OCI-LY3 (cell line): ENCODE results near the gene PAPOLG.

Experiments
- H2AFZ ChIP-seq: fragments of 200-600, 300-600 bp; shearing (Covaris generic); 2 replicates; pipeline ENCODE4 v1.6.0; 2014; ENCODE audit warnings: antibody characterized with exemption, low read depth, low read length
- H3K27ac ChIP-seq: fragments of 200-600, 300-600 bp; sonication (generic); 2 replicates; pipeline ENCODE4 v1.5.1; 2014; ENCODE audit warnings: mild to moderate bottlenecking, low read length, moderate library complexity, mixed read lengths
- H3K27me3 ChIP-seq: fragments of 200-600, 300-600 bp; sonication (generic); 2 replicates; pipeline ENCODE4 v1.6.1; 2014; ENCODE audit warnings: low read depth, low read length, mixed read lengths
- H3K36me3 ChIP-seq: fragments of 200-600, 300-600 bp; sonication (generic); replicated peaks from 2 replicates; pipeline ENCODE3; 2014; ENCODE audit warnings: low read depth, low read length, mixed read lengths
- H3K4me1 ChIP-seq: fragments of 300-600, 200-600 bp; sonication (generic); 2 replicates; pipeline ENCODE4 v1.6.1; 2014; ENCODE audit warnings: low read length, mixed read lengths
- H3K4me2 ChIP-seq: fragments of 200-600, 300-600 bp; sonication (generic); 2 replicates; pipeline ENCODE4 v1.6.1; 2014; ENCODE audit warnings: low read length, mixed read lengths
- H3K4me3 ChIP-seq: fragments of 300-600, 200-600 bp; sonication (generic); 2 replicates; pipeline ENCODE4 v1.5.1; 2014; ENCODE audit warnings: antibody characterized with exemption, mild to moderate bottlenecking, low read length, moderate library complexity
- H3K79me2 ChIP-seq: fragments of 300-600, 200-600 bp; shearing (Covaris generic); 2 replicates; pipeline ENCODE4 v1.6.1; 2014; ENCODE audit warnings: mild to moderate bottlenecking, low read length, mixed read lengths
- H3K9ac ChIP-seq: fragments of 300-600, 200-600 bp; shearing (Covaris generic); 2 replicates; pipeline ENCODE4 v1.6.0; 2014; ENCODE audit warnings: mild to moderate bottlenecking, low read length, moderate library complexity
- H3K9me3 ChIP-seq: fragments of 200-600, 300-600 bp; shearing (Covaris generic); 2 replicates; pipeline ENCODE4 v1.6.1; 2014; ENCODE audit warnings: low read length, mixed read lengths; ENCODE audit not compliant: insufficient read depth
- H4K20me1 ChIP-seq: fragments of 200-600, 300-600 bp; sonication (generic); 2 replicates; pipeline ENCODE4 v1.6.1; 2016; ENCODE audit warnings: low read length, mixed read lengths; ENCODE audit not compliant: insufficient read depth
- CTCF ChIP-seq: fragments of 200-600, 300-600 bp; sonication (generic); IDR thresholded peaks from 2 replicates; pipeline ENCODE4 v1.5.1; 2014; ENCODE audit warnings: antibody characterized with exemption, low read length, low read depth
- EZH2phosphoT487 ChIP-seq: fragments of 200-600 bp; shearing (Covaris generic); IDR thresholded peaks from 2 replicates; pipeline ENCODE4 v1.6.1; 2018; ENCODE audit warnings: antibody characterized with exemption, mixed run types, low read depth

PAPOLG gene

GRCh38 chr2:60819155-60819862 lies 63.2 kb downstream of the PAPOLG start:
- Histone ChIP-seq H2AFZ (no peak overlapping the region), H3K4me1 (peaks cover 31% of the 10 kb centered on the region), H3K27ac (no peak overlapping the region), H3K36me3 (no peaks in the 10 kb centered on the region), H4K20me1 (no peaks in the 10 kb centered on the region), H3K4me2 (no peak overlapping the region), H3K79me2 (no peaks in the 10 kb centered on the region), H3K9ac (no peak overlapping the region), H3K4me3 (no peak overlapping the region), H3K27me3 (no peaks in the 10 kb centered on the region), H3K9me3 (no peaks in the 10 kb centered on the region)
- no peak for TF ChIP-seq CTCF
- TF ChIP-seq EZH2phosphoT487 = no peak

GRCh38 chr2:60819936-60820335 lies 63.9 kb downstream of the PAPOLG start:
- no peak overlapping the region for H2AFZ ChIP-seq
- H3K27ac ChIP-seq = no peak overlapping the region
- no peaks in the 10 kb centered on the region for H3K79me2 ChIP-seq
- no peak overlapping the region for H3K9ac ChIP-seq
- no peaks in the 10 kb centered on the region for H3K36me3 ChIP-seq
- H3K9me3 ChIP-seq = no peaks in the 10 kb centered on the region
- TF ChIP-seq EZH2phosphoT487 (no peak), CTCF (no peak)
- H3K27me3 ChIP-seq = no peaks in the 10 kb centered on the region
- no peak overlapping the region for H3K4me2 ChIP-seq
- no peak overlapping the region for H3K4me3 ChIP-seq
- H3K4me1 ChIP-seq = peaks cover 31% of the 10 kb centered on the region
- no peaks in the 10 kb centered on the region for H4K20me1 ChIP-seq

GRCh38 chr2:60820416-60821132 lies 64.5 kb downstream of the PAPOLG start:
- H3K79me2 ChIP-seq = no peaks in the 10 kb centered on the region
- peaks cover 31% of the 10 kb centered on the region for H3K4me1 ChIP-seq
- H3K4me2 ChIP-seq = no peak overlapping the region
- no peak overlapping the region for H3K9ac ChIP-seq
- no peak for TF ChIP-seq CTCF
- TF ChIP-seq EZH2phosphoT487 = no peak
- H4K20me1 ChIP-seq = no peaks in the 10 kb centered on the region
- H3K4me3 ChIP-seq = no peak overlapping the region
- no peaks in the 10 kb centered on the region for H3K36me3 ChIP-seq
- no peak overlapping the region for H3K27ac ChIP-seq
- H3K9me3 ChIP-seq = no peaks in the 10 kb centered on the region
- H3K27me3 ChIP-seq = no peaks in the 10 kb centered on the region
- H2AFZ ChIP-seq = no peak overlapping the region

- Histone ChIP-seq H3K36me3 (no peaks in the 10 kb centered on the region), H3K27me3 (no peaks in the 10 kb centered on the region), H3K9ac (no peak overlapping the region), H3K4me1 (peaks cover 31% of the 10 kb centered on the region), H3K79me2 (no peaks in the 10 kb centered on the region), H2AFZ (no peak overlapping the region), H3K9me3 (no peaks in the 10 kb centered on the region), H3K27ac (no peak overlapping the region), H3K4me2 (no peak overlapping the region), H3K4me3 (no peak overlapping the region), H4K20me1 (no peaks in the 10 kb centered on the region)
- TF ChIP-seq CTCF (peak; percentile 12; the same call in 1 of the 2 replicates), EZH2phosphoT487 (no peak)
Measured at GRCh38 chr2:60821133-60821469, 65.0 kb downstream of the PAPOLG start.
